ENCODE measurements around the gene STK24. TPM values are rescaled to one million over a fixed set of nuclear protein-coding genes. Genes with fewer than 3 reads are reported as not detected.

Gene STK24
- total RNA-seq, 4 donors from 2014 or later = 100 to 133 (median 124) TPM

DNA sequence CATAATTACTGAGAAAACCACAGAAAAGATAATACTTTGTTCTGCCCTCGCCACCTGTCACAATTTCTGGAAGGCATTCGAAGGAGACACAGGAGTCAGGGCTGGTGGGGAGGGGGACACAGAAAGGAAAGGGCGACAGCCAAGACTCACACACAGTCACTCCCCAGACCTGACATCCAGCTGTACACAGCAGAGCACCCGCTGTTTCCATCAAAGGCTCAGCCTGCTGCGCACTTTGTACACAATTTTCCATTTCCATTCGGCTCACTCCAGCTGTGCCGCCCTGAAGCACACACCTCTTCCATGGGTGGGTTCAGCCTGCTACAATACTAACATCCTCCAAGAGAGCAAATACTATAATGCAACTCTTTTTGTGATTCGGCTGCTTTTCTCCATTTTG is 38.0 kb downstream of the STK24 start:
- TF ChIP-seq, protein P1, sequence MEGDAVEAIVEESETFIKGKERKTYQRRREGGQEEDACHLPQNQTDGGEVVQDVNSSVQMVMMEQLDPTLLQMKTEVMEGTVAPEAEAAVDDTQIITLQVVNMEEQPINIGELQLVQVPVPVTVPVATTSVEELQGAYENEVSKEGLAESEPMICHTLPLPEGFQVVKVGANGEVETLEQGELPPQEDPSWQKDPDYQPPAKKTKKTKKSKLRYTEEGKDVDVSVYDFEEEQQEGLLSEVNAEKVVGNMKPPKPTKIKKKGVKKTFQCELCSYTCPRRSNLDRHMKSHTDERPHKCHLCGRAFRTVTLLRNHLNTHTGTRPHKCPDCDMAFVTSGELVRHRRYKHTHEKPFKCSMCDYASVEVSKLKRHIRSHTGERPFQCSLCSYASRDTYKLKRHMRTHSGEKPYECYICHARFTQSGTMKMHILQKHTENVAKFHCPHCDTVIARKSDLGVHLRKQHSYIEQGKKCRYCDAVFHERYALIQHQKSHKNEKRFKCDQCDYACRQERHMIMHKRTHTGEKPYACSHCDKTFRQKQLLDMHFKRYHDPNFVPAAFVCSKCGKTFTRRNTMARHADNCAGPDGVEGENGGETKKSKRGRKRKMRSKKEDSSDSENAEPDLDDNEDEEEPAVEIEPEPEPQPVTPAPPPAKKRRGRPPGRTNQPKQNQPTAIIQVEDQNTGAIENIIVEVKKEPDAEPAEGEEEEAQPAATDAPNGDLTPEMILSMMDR (IDR thresholded peaks at IDR 0.05; ENCODE audit: low read depth) = no peak

DNA sequence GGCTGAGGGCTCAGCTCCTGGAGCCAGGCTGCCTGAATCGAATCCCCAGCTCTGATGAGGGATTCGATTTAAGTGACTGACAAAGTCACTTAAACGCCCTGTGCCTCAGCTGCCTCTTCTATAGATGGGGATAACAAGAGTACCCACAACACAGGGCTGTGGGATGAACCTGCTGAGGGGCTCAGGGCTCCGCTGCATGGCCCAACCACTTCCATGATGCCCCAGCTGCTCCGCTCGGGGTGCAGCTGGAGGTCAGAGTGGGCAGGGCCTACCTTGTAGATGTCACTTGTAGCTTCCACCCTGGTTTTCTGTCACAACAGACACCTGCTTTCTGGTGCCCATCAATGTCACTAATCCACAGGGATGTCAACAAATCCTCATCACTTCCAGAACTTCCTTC is 39.2 kb downstream of the STK24 start:
- TF ChIP-seq, protein P1 (IDR thresholded peaks at IDR 0.05; ENCODE audit: low read depth) = no peak

DNA sequence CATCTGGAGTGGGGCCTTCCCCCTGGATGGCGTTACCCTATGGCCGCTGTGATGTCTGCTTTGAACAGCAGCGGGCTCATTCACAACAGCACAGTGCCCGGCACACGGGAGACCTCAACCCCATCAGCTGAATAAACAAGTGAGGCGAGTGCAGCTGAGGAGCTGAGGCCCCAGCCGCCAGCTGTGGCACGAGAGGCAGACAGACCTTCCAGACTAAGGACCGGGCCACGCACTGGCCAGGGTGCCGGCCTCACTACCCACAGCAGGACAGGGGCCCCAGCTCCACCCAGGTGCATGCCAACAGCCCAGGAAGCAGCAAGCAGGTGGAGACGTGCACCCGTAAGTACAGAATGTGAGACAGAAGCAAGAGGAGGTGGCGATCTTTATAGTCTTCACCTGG is 39.6 kb downstream of the STK24 start:
- TF ChIP-seq, protein P1 (IDR thresholded peaks at IDR 0.05; ENCODE audit: low read depth) = no peak

DNA sequence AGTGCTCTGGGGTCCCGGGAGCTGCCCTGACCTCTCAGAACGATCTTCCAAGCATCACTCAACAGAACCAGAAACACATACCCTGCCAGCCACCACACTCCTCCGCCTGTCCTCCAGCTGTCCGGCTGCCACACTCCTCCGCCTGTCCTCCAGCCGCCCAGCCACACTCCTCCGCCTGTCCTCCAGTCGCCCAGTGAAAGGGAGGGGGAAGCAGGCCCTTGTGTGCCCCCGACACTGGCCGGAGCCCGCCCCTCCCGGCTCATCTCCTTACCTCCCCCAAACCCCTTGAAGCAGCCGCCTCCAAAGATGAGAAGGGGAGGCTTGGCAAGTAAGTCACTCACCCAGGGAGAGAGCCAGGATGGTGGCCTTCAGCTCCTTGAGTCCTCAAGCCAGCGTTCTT is 40.2 kb downstream of the STK24 start:
- TF ChIP-seq, protein P1 (IDR thresholded peaks at IDR 0.05; ENCODE audit: low read depth) = no peak

DNA sequence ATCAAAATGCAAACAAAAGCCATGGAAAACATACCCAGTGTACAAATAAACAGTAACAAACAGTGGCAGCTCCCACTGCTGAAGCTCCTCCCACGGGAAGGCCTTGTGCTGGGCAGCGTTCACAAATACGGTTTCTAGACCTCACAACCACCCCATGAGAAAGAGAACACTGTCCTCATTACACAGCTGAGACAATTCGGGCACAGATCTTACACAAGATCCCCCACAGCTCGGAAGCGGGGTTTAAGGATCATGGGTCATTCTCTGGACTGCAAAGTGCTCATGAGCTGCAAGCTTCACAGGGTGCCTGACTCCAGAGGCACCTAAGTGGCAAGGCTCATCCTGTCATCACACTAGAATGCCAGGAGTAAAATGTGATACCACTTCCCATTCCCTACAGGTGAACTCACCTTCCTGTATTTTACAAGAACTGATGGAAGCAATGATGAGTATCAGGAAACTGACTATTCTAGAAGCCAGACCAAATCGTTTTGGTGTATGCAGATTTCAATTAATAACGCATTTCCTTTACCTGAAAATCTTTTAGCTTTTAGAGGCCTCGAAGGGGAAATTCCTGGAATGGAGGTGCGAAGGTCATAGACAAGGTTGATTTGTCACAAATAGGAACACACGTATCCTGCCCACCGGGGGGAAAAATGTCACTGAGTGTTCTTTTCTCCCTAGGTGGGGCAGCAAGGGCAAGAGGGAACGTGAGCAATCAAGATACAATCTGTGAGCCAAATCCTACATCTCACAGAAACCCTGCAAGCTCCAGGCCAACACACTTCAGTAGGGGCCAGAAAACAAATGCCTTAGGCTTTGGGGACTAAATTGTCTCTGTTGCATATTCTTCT is 41.2 kb downstream of the STK24 start:
- TF ChIP-seq, protein P1 (IDR thresholded peaks at IDR 0.05; ENCODE audit: low read depth) = no peak

DNA sequence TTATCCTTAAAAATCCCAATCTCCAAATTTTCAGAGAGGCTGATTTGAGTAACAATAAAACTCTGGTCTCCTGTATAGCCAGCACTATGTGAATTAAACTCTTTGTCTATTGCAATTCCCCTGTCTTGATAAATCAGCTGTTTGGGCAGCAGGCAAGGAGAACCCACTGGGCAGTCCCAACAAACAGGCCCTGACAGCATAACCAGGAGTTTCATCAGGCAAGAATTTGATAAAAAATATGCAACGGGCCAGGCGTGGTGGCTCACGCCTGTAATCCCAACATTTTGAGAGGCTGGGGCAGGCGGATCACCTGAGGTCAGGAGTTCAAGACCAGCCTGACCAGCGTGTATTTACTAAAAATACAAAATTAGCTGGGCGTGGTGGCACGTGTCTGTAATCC is 42.1 kb downstream of the STK24 start:
- TF ChIP-seq, protein P1 (IDR thresholded peaks at IDR 0.05; ENCODE audit: low read depth) = no peak

DNA sequence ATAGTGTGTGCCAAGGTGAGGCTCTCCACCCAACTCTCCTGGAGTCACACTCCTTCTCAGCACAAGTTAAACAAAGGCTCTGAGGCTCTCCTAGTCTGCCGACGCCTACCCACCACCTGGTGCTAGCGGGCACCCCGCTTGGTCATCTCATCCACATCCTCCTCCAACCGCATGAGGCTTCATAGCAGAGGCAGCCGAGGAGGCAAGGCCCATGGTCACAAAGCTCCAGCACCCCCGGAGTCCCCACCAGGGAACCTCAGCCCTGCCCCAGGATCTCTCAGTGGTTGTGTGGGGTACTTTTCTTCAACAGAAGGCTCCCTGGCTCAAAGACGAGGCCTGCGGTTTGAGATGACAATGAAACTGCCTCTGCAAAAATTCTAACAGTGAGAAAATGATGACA is 43.0 kb downstream of the STK24 start:
- TF ChIP-seq, protein P1 (IDR thresholded peaks at IDR 0.05; ENCODE audit: low read depth) = no peak

Data from subcutaneous adipose tissue (tissue), 4 donors.